ENCODE data around the gene CBARP.

- TF ChIP-seq CTCF (IDR thresholded peaks at IDR 0.05) (no peak), POLR2A (IDR thresholded peaks at IDR 0.05) (no peak)
These were observed 10.3 kb downstream of the CBARP start for GRCh38 chr19:1227304-1228054.
